ENCODE results near the gene PLCG2.
A peak's percentile ranks its signal among the peaks of the same experiment; 100 is the strongest.

PLCG2 gene

GRCh38 chr16:81860287-81861266 is 81.5 kb downstream of the PLCG2 start:
- Histone ChIP-seq H3K4me3 (ENCODE audit: control insufficient read depth in 1 of 7, extremely low read depth in 1 of 7, insufficient read depth in 4 of 7, low read depth in 2 of 7, low read length in 6 of 7) (no peak overlapping the region), H3K36me3 (ENCODE audit: control insufficient read depth in 4 of 4, insufficient read depth in 4 of 4, low read length in 3 of 4) (peaks cover 10 to 74% (median 49%) of the 10 kb centered on the region in 4 experiments), H3K27ac (ENCODE audit: insufficient read depth in 1 of 2, low read depth in 1 of 2, low read length in 2 of 2, poor library complexity in 1 of 2, severe bottlenecking in 2 of 2) (no peak overlapping the region), H3K27me3 (replicated peaks in 2 of 5; ENCODE audit: control insufficient read depth in 4 of 5, insufficient read depth in 5 of 5, low read length in 4 of 5) (no peaks in the 10 kb centered on the region), H3K4me1 (ENCODE audit: control extremely low read depth in 1 of 4, control insufficient read depth in 4 of 4, insufficient read depth in 4 of 4, low read length in 3 of 4) (peaks cover 0 to 4% (median 0%) of the 10 kb centered on the region in 4 experiments), H3K9me3 (ENCODE audit: control extremely low read depth in 1 of 5, control insufficient read depth in 4 of 5, insufficient read depth in 2 of 5, low read depth in 1 of 5, low read length in 4 of 5) (no peaks in the 10 kb centered on the region)
- CTCF ChIA-PET: interaction anchor here (0.6 to 1.2 kb wide), 4 partner anchors 13 to 554 kb away, joined by 3 to 4 read pairs (median 3); no protein-coding TSS in a partner anchor
- POLR2A ChIA-PET: no interaction called here
- 100% methylated on average over 9 of the region's 18 CpGs for WGBS (ENCODE audit: insufficient coverage)
- no peak for DNase-seq

DNA sequence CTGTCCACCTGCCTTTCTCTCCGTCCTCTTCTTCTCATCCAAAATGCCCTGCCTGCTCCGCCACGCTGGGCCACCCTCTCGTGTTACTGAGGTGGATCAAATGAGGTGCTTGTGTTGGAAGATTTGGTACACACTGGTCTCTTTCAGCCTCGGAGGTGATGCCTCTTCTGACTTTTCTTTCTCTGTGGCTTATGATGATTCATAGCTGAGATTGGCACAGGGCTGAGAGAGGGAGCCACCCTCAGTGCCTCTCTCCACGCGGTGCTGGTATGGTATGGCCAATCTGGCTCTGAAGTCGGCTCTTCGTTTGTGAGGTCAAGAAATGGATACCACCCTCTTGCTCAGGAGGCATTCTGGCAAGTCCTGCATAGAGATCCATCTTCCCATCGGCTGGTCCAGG is 82.4 kb downstream of the PLCG2 start:
- WGBS (ENCODE audit: insufficient coverage): 100% methylated on average over 10 of the region's 10 CpGs
- H3K4me1 ChIP-seq (ENCODE audit: control extremely low read depth in 1 of 4, control insufficient read depth in 4 of 4, insufficient read depth in 4 of 4, low read length in 3 of 4): peaks cover 0 to 4% (median 0%) of the 10 kb centered on the region in 4 experiments
- peaks cover 6 to 65% (median 42%) of the 10 kb centered on the region in 4 experiments for H3K36me3 ChIP-seq (ENCODE audit: control insufficient read depth in 4 of 4, insufficient read depth in 4 of 4, low read length in 3 of 4)
- no peak overlapping the region for H3K4me3 ChIP-seq (ENCODE audit: control insufficient read depth in 1 of 7, extremely low read depth in 1 of 7, insufficient read depth in 4 of 7, low read depth in 2 of 7, low read length in 6 of 7)
- no peak for DNase-seq
- H3K27me3 ChIP-seq (replicated peaks in 2 of 5; ENCODE audit: control insufficient read depth in 4 of 5, insufficient read depth in 5 of 5, low read length in 4 of 5): no peaks in the 10 kb centered on the region
- CTCF ChIA-PET: interaction anchor here (1.2 to 1.4 kb wide), 2 partner anchors 27 to 104 kb away, joined by 3 read pairs; no protein-coding TSS in a partner anchor
- H3K27ac ChIP-seq (ENCODE audit: insufficient read depth in 1 of 2, low read depth in 1 of 2, low read length in 2 of 2, poor library complexity in 1 of 2, severe bottlenecking in 2 of 2): no peak overlapping the region
- no peaks in the 10 kb centered on the region for H3K9me3 ChIP-seq (ENCODE audit: control extremely low read depth in 1 of 5, control insufficient read depth in 4 of 5, insufficient read depth in 2 of 5, low read depth in 1 of 5, low read length in 4 of 5)
- POLR2A ChIA-PET: no interaction called here

- ChIA-PET POLR2A (no interaction called here), CTCF (interaction anchor here (1.1 to 1.5 kb wide), 4 partner anchors 13 to 660 kb away, joined by 3 to 5 read pairs (median 3); no protein-coding TSS in a partner anchor)
- Histone ChIP-seq H3K27me3 (replicated peaks in 2 of 5; ENCODE audit: control insufficient read depth in 4 of 5, insufficient read depth in 5 of 5, low read length in 4 of 5) (no peaks in the 10 kb centered on the region), H3K4me3 (ENCODE audit: control insufficient read depth in 1 of 7, extremely low read depth in 1 of 7, insufficient read depth in 4 of 7, low read depth in 2 of 7, low read length in 6 of 7) (no peak overlapping the region), H3K9me3 (ENCODE audit: control extremely low read depth in 1 of 5, control insufficient read depth in 4 of 5, insufficient read depth in 2 of 5, low read depth in 1 of 5, low read length in 4 of 5) (no peaks in the 10 kb centered on the region), H3K27ac (ENCODE audit: insufficient read depth in 1 of 2, low read depth in 1 of 2, low read length in 2 of 2, poor library complexity in 1 of 2, severe bottlenecking in 2 of 2) (no peak overlapping the region), H3K36me3 (ENCODE audit: control insufficient read depth in 4 of 4, insufficient read depth in 4 of 4, low read length in 3 of 4) (peaks cover 4 to 66% (median 38%) of the 10 kb centered on the region in 4 experiments), H3K4me1 (ENCODE audit: control extremely low read depth in 1 of 4, control insufficient read depth in 4 of 4, insufficient read depth in 4 of 4, low read length in 3 of 4) (peaks cover 0 to 4% (median 0%) of the 10 kb centered on the region in 4 experiments)
- WGBS (ENCODE audit: insufficient coverage): 76% methylated on average over 5 of the region's 7 CpGs
- DNase-seq: no peak
Observed at GRCh38 chr16:81861915-81862314, 82.8 kb downstream of the PLCG2 start.

DNA sequence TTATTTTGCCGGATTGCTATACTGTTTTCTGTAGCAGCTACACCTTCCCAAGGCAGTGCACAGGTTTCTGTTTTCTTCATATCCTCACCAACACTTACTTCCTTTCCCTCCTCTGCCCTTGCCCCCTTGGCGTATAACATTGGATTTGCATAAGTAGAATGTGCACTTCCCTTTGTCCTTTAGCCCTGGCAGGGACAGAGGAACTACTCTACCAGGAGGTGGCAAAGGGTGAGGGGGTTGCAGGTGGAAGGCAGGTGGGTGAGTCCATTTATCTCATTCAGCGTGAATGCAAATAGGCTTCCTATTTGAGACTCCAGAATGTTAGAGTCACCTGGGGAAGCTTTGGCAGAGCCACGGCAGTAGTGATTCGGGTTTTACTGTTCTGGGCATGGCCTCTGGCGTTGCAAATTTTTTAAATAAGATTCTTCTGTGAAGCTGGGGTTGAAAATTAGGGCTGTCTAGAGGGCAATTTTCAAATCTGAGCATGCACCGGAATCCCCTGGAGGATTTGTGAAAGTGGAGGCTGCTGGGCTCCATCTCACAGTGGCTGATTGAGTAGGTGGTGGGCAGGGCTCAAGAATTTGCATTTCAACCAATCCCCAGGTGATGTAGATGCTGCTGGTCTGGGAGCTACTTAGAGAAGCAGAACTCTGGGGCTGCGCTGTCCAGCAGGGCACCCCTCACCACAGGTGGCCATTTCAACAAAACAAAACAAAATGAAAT is 84.7 kb downstream of the PLCG2 start:
- Histone ChIP-seq H3K4me3 (ENCODE audit: control insufficient read depth in 1 of 7, extremely low read depth in 1 of 7, insufficient read depth in 4 of 7, low read depth in 2 of 7, low read length in 6 of 7) (no peak overlapping the region), H3K9me3 (ENCODE audit: control extremely low read depth in 1 of 5, control insufficient read depth in 4 of 5, insufficient read depth in 2 of 5, low read depth in 1 of 5, low read length in 4 of 5) (no peaks in the 10 kb centered on the region), H3K27ac (ENCODE audit: insufficient read depth in 1 of 2, low read depth in 1 of 2, low read length in 2 of 2, poor library complexity in 1 of 2, severe bottlenecking in 2 of 2) (no peak overlapping the region), H3K36me3 (ENCODE audit: control insufficient read depth in 4 of 4, insufficient read depth in 4 of 4, low read length in 3 of 4) (peaks cover 5 to 63% (median 25%) of the 10 kb centered on the region in 4 experiments), H3K27me3 (replicated peaks in 2 of 5; ENCODE audit: control insufficient read depth in 4 of 5, insufficient read depth in 5 of 5, low read length in 4 of 5) (no peaks in the 10 kb centered on the region), H3K4me1 (ENCODE audit: control extremely low read depth in 1 of 4, control insufficient read depth in 4 of 4, insufficient read depth in 4 of 4, low read length in 3 of 4) (peaks cover 0 to 4% (median 0%) of the 10 kb centered on the region in 4 experiments)
- 96% methylated on average over 6 of the region's 8 CpGs for WGBS (ENCODE audit: insufficient coverage)
- DNase-seq: no peak
- CTCF ChIA-PET: interaction anchor here (0.7 to 3.2 kb wide), 7 partner anchors 8 to 241 kb away, joined by 3 to 14 read pairs (median 4); no protein-coding TSS in a partner anchor
- POLR2A ChIA-PET: no interaction called here

- Histone ChIP-seq H3K36me3 (ENCODE audit: control insufficient read depth in 4 of 4, insufficient read depth in 4 of 4, low read length in 3 of 4) (peaks cover 10 to 68% (median 27%) of the 10 kb centered on the region in 4 experiments), H3K4me1 (ENCODE audit: control extremely low read depth in 1 of 4, control insufficient read depth in 4 of 4, insufficient read depth in 4 of 4, low read length in 3 of 4) (peaks cover 0 to 4% (median 0%) of the 10 kb centered on the region in 4 experiments), H3K9me3 (ENCODE audit: control extremely low read depth in 1 of 5, control insufficient read depth in 4 of 5, insufficient read depth in 2 of 5, low read depth in 1 of 5, low read length in 4 of 5) (no peaks in the 10 kb centered on the region), H3K4me3 (ENCODE audit: control insufficient read depth in 1 of 7, extremely low read depth in 1 of 7, insufficient read depth in 4 of 7, low read depth in 2 of 7, low read length in 6 of 7) (no peak overlapping the region), H3K27ac (ENCODE audit: insufficient read depth in 1 of 2, low read depth in 1 of 2, low read length in 2 of 2, poor library complexity in 1 of 2, severe bottlenecking in 2 of 2) (no peak overlapping the region), H3K27me3 (replicated peaks in 2 of 5; ENCODE audit: control insufficient read depth in 4 of 5, insufficient read depth in 5 of 5, low read length in 4 of 5) (no peaks in the 10 kb centered on the region)
- POLR2A ChIA-PET: no interaction called here
- CTCF ChIA-PET: interaction anchor here (1.2 to 3.2 kb wide), 6 partner anchors 9 to 112 kb away, joined by 3 to 14 read pairs (median 4); no protein-coding TSS in a partner anchor
- DNase-seq: no peak
- 92% methylated on average over 11 of the region's 14 CpGs for WGBS (ENCODE audit: insufficient coverage)
Observed at GRCh38 chr16:81864646-81865382, 85.7 kb downstream of the PLCG2 start.

DNA sequence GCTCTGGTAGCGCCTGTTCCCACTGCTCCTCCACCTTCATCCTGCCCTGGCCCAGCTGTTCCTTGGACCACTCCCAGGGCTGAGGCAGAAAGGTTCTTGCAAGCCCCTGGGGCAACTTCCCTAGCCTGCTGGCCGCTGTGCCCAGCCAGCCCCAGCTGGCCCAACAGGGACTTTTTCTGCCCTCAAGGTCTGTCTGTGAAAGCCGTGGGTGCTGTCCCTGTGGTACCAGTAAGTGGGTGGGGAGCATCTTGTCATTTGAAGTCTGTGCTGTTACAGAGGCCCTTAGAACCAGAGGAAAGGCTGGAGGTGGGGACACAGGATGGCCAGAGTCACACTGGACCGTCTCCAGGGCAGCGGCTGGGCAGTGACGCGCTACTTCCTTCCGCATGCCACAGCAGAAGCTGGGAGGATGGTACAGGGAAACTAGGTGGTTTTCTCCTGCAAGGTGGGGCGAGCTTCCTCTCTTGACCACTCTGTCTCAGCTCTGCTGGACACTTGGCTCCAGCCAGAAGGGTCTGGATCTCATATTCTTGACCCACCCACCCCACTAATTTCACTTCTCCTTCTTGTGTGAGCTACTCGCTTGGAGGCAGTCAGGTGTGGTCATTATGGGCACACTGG is 87.8 kb downstream of the PLCG2 start:
- no peak for DNase-seq
- no peaks in the 10 kb centered on the region for H3K27me3 ChIP-seq (replicated peaks in 2 of 5; ENCODE audit: control insufficient read depth in 4 of 5, insufficient read depth in 5 of 5, low read length in 4 of 5)
- H3K27ac ChIP-seq (ENCODE audit: insufficient read depth in 1 of 2, low read depth in 1 of 2, low read length in 2 of 2, poor library complexity in 1 of 2, severe bottlenecking in 2 of 2): peak overlapping the region in 1 of 2 experiments; percentile 25
- H3K36me3 ChIP-seq (ENCODE audit: control insufficient read depth in 4 of 4, insufficient read depth in 4 of 4, low read length in 3 of 4): peaks cover 10 to 65% (median 19%) of the 10 kb centered on the region in 4 experiments
- peaks cover 0 to 4% (median 0%) of the 10 kb centered on the region in 4 experiments for H3K4me1 ChIP-seq (ENCODE audit: control extremely low read depth in 1 of 4, control insufficient read depth in 4 of 4, insufficient read depth in 4 of 4, low read length in 3 of 4)
- CTCF ChIA-PET: interaction anchor here (1.4 to 2.3 kb wide), 2 partner anchors 13 to 129 kb away, joined by 3 to 8 read pairs; no protein-coding TSS in a partner anchor
- no peak overlapping the region for H3K4me3 ChIP-seq (ENCODE audit: control insufficient read depth in 1 of 7, extremely low read depth in 1 of 7, insufficient read depth in 4 of 7, low read depth in 2 of 7, low read length in 6 of 7)
- 91% methylated on average over 10 of the region's 10 CpGs for WGBS (ENCODE audit: insufficient coverage)
- no peaks in the 10 kb centered on the region for H3K9me3 ChIP-seq (ENCODE audit: control extremely low read depth in 1 of 5, control insufficient read depth in 4 of 5, insufficient read depth in 2 of 5, low read depth in 1 of 5, low read length in 4 of 5)
- POLR2A ChIA-PET: no interaction called here

All from common myeloid progenitor, CD34-positive (primary cell).